Hematopoietic multipotent progenitor cell (in vitro differentiated cells): Measurements from ENCODE around the gene ZNF326. TPM values are rescaled to one million over a fixed set of nuclear protein-coding genes. Genes with fewer than 3 reads are reported as not detected.
A peak's percentile ranks its signal among the peaks of the same experiment; 100 is the strongest.

ENCODE experiments used
- DNase-seq, 3 donors: peaks; one replicate each; pipeline ENCODE4 v3.0.0-alpha.2; 2011 to 2015; ENCODE audit warnings: low read depth in 2 of 3, low spot score in 2 of 3
- small RNA-seq: library from RNA; depleted of rRNA; stranded (forward); fragments of <200 nt; gene quantifications from one replicate; pipeline ENCODE3, GENCODE V24; 2012
- total RNA-seq: library from RNA; depleted of rRNA; stranded (reverse); fragments of >200 nt; gene quantifications from one replicate; pipeline ENCODE4 v1.2.3, GENCODE V29; 2012

Gene ZNF326
- total RNA-seq, 1 donor, result 12.4 TPM

DNA sequence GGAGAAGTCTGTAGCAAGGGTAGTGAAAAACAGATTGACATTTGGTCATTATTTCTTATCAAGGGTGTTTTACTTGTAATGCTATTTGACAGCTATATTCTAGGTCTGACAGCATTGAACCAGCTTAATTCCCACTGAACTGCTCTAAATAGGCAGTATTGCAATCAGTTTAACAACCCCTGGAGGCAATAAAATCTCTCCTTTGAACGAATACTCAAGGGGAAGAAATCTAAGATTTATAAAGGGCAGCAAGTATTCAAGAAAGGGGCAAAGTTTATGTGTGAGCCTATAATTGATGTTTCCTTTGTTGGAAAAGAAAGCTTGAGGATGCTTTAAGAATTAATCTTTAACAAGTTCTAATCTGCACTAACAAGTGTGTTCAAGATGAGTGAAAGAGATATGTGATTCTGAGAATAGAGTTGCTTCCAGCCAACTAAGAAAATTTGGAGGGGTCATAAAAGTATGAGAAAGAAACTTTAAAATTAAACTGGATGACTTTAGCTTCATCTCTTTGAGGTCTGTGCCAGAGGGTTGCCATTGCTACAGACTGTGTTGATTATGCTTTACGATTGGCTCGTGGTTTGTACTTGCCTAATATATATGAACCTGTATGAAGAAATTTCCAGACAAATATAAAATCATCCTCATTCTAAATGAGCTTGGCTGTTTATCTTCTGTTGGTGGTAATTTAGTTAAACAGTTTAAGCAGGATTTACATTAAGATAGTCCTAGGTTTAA, 72.5 kb downstream of the ZNF326 start:
- no peak for DNase-seq

DNA sequence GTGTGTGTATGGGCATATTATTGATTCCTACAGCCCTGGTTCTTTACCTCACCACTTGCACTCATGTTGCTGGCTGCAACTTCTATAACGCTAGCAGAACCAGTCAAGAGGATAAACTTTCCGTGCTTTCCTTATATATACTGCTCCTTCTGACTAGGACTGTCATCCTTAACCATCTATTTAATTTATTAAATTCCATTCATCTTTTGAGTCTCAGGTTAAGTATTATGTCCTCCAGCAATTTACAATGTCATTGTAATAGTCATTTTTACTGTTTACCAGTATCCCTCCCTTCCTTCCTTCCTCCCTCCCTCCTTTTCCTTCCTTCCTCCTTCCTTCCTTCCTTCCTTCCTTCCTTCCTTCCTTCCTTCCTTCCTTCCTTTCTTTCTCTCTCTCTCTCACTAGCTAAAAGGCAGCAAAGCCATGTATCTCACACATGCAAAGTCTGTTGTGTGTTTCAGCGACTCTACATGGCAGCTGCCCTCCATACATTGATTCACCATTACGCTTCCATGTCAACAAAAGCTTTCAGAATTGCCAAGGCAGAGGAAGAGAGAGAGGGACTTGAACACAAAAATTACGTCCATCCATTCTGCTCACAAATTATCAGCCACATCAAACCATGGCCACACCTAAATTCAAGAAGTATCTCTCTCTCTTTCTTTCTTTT, 73.8 kb downstream of the ZNF326 start:
- DNase-seq, result no peak

DNA sequence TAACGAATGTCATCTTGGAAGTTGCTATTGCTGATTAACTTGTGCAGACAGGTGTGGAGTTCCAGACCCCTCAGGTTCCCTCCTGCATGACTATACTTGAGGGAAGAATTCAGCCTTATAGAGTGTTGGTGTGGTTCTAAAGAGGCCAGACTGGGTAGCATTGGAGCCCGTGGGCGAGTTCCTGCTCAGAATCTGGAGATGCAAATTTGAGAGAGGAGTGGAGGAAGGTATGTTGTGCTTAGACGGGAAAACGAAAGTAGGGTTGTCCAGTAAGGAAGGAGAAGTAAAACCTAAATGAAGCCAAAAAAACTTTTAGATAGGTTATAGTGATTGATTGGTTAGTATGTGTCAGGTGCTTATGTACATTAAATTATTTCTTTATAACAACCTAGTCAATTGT, 79.2 kb downstream of the ZNF326 start:
- peak in 1 of 3 donors; percentile 2 for DNase-seq

DNA sequence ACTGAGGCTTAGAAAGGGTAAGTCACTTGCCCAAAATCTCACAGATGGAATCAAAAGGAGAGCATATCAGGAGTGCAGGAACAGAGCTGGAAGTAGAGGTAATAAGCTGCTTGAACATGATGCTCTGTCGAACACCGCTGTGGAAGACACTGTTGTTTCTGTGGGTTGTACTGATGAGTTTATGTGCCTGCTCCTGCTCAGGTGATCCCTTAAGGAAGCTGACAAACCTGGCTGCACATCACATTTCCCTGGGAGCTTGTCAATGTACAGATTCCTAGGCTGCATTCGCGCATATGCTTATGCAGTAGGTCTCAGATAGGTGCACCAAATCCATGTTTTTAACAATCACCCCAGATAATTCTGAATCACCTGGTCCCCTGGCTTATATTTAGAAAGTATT, 79.7 kb downstream of the ZNF326 start:
- no peak for DNase-seq

DNA sequence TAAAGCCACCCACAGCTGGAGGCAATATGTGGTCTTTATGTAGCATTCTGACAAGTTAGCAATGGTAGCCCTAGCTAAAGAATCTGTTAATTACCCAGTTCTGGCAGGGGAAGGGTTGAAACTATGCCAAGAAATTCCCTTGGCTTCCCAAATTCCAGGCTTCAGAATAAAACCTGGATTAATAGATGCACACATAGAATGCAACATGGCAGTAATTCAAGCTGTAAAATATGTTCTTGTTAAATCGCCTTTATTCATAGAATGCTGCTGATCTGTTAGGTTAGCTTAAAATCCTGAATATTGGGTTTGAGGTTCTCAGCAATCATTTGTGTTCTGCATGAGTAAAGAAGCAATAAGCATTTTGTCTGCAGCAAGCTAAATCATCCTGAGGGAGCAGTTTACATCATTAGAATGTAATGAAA, 80.1 kb downstream of the ZNF326 start:
- DNase-seq, result no peak

DNA sequence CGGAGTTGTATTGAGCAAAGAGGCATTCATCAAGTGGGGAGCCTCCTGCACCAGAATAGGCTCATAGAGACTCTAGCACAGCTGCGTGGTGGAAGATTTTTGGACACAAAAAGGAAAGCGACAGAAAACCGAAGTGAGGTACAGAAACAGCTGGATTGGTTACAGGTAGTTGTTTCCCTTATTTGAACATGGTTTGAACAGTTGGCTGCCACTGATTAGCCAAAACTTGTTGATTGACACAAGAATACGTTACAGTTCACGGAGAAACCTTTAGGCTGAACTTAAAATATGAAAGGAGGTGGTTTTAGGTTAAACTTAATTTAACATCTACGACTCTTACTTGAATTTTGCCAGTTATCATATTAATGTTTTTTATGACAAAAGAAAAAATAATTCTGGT, 89.1 kb downstream of the ZNF326 start:
- DNase-seq, result no peak

Small RNA genes within 50 kb of the gene (small RNA-seq; reads per million reads assigned to genes)
- not detected for gene RN7SKP272

Other genes starting within 250 kb of the ZNF326 start
- 34.5 TPM for gene LRRC8D, start 174.1 kb upstream of the ZNF326 start, total RNA-seq